ENCODE measurements around the gene KIAA0513. TPM values are rescaled to one million over a fixed set of nuclear protein-coding genes. Genes with fewer than 3 reads are reported as not detected.

Gene KIAA0513, protein sequence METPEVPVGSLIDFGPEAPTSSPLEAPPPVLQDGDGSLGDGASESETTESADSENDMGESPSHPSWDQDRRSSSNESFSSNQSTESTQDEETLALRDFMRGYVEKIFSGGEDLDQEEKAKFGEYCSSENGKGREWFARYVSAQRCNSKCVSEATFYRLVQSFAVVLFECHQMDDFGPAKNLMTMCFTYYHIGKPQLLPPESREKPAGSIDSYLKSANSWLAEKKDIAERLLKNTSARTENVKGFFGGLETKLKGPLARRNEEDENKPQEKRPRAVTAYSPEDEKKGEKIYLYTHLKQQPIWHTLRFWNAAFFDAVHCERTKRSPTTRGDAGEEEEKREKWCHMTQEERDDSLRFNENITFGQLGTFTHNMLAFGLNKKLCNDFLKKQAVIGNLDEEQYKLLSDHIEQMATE
- total RNA-seq (2022; extraction: Qiagen RNA extraction; ENCODE audit: low read depth), result 1.8 to 2.4 TPM (median 2.1 TPM) in 5 replicates

DNA sequence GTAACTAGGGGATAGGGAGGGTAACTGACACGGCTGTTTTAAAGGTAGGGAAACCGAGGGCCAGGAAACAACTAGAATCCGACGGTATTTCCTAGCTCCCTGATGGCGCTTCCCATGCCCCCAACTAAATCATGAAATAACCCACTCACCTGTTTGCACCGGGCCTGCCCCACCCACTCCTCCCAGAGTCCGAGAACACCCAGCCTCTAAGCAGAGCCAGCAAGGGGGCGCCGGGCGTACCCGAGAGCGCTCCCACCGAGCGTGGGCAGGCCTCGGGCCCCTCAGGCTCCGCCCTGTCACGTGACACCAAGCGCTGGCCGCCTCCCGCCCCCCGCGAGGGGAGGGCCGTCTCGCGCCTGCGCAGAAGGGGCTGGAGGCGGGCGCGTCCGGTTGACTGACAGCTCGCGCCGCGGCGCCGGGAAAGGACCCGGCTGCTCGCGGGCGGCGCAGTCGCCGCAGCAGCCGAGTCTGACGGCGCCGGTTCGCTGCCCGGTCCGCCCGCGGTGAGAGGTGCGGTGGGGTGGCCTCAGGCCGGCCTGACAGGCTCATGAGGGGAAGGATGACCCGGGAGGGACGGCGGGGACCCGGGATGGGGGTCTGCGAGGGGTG, at the start of gene KIAA0513:
KIAA0513 (plus strand) TSS at position 447 of the 609 bp plus-strand sequence. CDS start 39,277 bp downstream, outside the sequence.

DNA sequence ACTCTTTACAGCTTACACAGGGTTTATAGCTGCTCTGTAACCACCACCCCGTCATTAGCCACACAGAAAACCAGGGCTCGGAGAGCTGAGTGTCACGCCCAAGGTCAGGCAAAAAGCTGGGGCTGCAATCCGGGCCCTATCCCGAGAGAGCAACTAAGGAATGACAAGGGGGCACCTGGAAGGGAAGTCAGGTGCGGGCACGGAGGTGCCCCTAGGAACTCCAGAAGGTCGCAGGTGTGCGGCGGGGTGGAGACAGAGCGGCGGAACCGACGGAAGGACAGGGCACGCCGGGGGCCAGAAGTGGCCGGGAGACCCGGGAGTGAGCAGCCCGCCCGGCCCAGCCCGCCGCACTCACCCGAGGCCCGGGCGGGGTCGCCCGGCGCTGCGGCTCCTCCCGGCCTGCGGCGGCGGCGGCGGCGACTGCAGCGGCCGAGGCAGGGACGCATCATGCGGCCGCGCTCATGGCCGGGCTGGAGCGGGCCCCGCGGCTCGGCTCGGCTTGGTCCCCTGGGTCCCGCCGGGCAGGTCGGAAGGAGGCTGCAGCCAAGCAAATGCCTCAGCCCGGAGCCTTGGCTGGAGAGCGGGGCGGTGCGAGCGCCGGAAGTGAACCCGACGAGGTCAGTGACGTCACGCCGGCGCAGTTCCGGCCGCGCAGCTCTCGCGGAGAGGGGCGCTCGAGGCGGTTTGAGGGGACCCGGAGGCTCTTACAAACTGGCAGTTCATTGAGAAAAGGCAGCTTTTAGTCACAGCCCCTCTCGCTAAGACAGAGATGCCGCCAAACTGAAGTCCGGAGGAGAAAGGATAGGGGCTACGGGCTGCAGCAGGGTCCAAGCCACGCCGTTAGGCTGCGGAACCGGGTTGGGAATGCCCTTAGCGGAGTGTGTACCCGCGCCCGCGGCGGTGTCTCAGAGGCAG, 16.4 kb upstream of the KIAA0513 start, which contains the start of gene ZDHHC7:
ZDHHC7 (minus strand) TSS at position 605 of the 915 bp plus-strand sequence. CDS start 20,917 bp downstream, outside the sequence.

DNA sequence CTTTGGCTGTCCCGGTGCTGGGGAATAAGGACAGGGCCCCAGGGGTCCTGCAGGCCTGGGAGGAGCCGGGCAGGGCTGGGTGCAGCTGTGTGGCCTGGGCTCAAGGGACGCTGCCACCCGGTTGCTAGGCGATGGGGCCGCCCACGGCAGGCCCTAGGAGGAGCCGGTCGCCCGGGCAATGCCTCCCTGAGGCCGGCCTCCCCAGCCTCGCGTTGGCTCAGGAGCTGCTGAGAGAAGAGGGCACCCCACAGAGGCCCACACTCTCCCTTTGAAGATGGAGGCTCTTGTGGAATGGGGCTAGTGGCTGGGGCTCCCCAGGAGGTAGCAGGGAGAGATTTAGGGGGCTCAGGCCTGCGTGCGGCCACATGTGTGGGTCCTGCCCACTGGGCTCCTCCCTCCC, 84.8 kb downstream of the KIAA0513 start, which contains the start of gene CIBAR2:
CIBAR2 (minus strand) TSS at position 109 of the 400 bp plus-strand sequence. CDS start 120 bp downstream, outside the sequence.

Other genes starting within 250 kb of the KIAA0513 start
- 3.6 to 4.4 TPM (median 3.9 TPM) in 5 replicates for gene CRISPLD2, start 207.8 kb upstream of the KIAA0513 start, total RNA-seq (2022; extraction: Qiagen RNA extraction; ENCODE audit: low read depth)
- gene ZDHHC7, start 16.3 kb upstream of the KIAA0513 start, total RNA-seq (2022; extraction: Qiagen RNA extraction; ENCODE audit: low read depth), result 56.9 to 68.1 TPM (median 65.9 TPM) in 5 replicates
- 0.10 TPM in 1 of 5 replicates, not detected in the others for gene CIBAR2, start 84.7 kb downstream of the KIAA0513 start, total RNA-seq (2022; extraction: Qiagen RNA extraction; ENCODE audit: low read depth)

All from A549 treated with DMSO at 1 μM for 4 hours (cell line).